Activated T-helper 1 cell treated with anti-CD3 and anti-CD28 coated beads, Interleukin-12 subunit alpha, Interleukin-12 subunit beta, Interleukin-2, Interleukin-4 antibody, amounts not matched to agents 30 ng/mL and 10 ng/mL and 1 ng/mL, durations not matched to agents 14 hours and 24 hours and 36 hours (primary cell): Measurements from ENCODE around the gene RAI1. TPM values are rescaled to one million over a fixed set of nuclear protein-coding genes. Genes with fewer than 3 reads are reported as not detected.
"Not testable (repeated sequence)": the region's sequence is repeated elsewhere in the genome, so short reads cannot be mapped to it uniquely, and the experiment has no call there.

Source experiments
- DNase-seq: peaks from one replicate; pipeline ENCODE4 v3.0.0; 2021; ENCODE audit warnings: low spot score
- H3K27ac Mint-ChIP-seq: one replicate; pipeline ENCODE4 v1.8.0; 2021; ENCODE audit warnings: mild to moderate bottlenecking, mixed read lengths
- H3K27me3 Mint-ChIP-seq: one replicate; pipeline ENCODE4 v1.8.0; 2022; ENCODE audit warnings: mild to moderate bottlenecking, moderate library complexity, mixed read lengths; ENCODE audit not compliant: insufficient read depth
- H3K36me3 Mint-ChIP-seq: one replicate; pipeline ENCODE4 v1.8.0; 2021; ENCODE audit warnings: low read depth, mixed read lengths
- H3K4me1 Mint-ChIP-seq: one replicate; pipeline ENCODE4 v1.8.0; 2021; ENCODE audit warnings: low read depth, mixed read lengths
- H3K4me3 Mint-ChIP-seq: one replicate; pipeline ENCODE4 v1.8.0; 2021; ENCODE audit warnings: mild to moderate bottlenecking, moderate library complexity, mixed read lengths
- H3K9me3 Mint-ChIP-seq: one replicate; pipeline ENCODE4 v1.8.0; 2021; ENCODE audit warnings: mixed read lengths
- intact Hi-C: fragments of 100-400 bp; cut with micrococcal nuclease; formaldehyde crosslinking; loops from one replicate; pipeline ENCODE4 v1.15.1; 2024
- total RNA-seq: library from RNA; stranded (reverse); gene quantifications from 2 replicates; pipeline ENCODE4 v1.2.3, GENCODE V29; 2022

RAI1 gene
- total RNA-seq, 1 donor from 2014 or later, result 31.1 TPM

DNA sequence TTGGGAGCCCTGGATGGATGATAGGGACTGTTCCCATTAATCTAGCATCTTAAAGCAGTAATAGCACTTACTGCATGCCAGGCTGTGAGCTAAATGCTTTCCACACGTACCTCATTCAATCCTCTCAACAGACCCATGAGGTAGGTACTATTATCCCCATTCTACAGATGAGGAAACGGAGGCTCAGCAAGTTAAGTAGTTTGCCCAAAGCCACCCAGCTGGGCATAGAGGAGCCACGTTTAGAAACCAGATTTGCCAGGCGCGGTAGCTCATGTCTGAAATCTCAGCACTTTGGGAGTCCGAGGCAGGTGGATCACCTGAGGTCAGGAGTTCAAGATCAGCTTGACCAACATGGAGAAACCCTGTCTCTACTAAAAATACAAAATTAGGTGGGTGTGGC lies 2.0 kb upstream of the RAI1 start:
- intact Hi-C loops, result no loop called here
- H3K4me3 Mint-ChIP-seq, result peak overlapping the region; percentile 39
- no peak for DNase-seq
- H3K36me3 Mint-ChIP-seq, result no peaks in the 10 kb centered on the region
- no peak overlapping the region for H3K27ac Mint-ChIP-seq
- H3K9me3 Mint-ChIP-seq, result no peaks in the 10 kb centered on the region
- peaks cover 11% of the 10 kb centered on the region for H3K27me3 Mint-ChIP-seq
- peaks cover 21% of the 10 kb centered on the region for H3K4me1 Mint-ChIP-seq

DNA sequence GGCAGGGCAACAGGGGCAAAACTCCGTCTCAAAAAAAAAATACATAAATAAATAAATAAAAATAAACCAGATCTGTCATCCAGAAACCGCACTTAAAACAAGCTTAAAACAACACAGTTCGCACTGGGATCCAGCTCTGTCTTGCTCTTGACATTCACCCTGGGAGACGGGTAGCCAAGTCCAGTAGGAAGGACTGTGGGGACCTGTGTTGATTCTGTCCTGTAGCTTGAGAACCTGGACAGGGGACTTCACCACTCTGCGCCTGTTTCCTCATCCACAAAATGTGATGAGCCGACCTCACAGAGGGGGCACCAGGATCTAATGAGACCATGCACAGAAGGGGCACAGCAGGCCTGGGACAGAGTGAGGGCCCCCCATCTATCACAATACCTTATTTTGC lies 1.5 kb upstream of the RAI1 start:
- Mint-ChIP-seq H3K4me1 (peaks cover 23% of the 10 kb centered on the region), H3K27ac (no peak overlapping the region), H3K4me3 (no peak overlapping the region), H3K27me3 (peaks cover 10% of the 10 kb centered on the region), H3K36me3 (no peaks in the 10 kb centered on the region), H3K9me3 (no peaks in the 10 kb centered on the region)
- DNase-seq, result no peak
- intact Hi-C loops, result loop anchor here (2.0 to 5.0 kb wide), 4 partner anchors 43 to 503 kb away; partner anchors contain the start of genes ALKBH5, DRC3 and TOM1L2

DNA sequence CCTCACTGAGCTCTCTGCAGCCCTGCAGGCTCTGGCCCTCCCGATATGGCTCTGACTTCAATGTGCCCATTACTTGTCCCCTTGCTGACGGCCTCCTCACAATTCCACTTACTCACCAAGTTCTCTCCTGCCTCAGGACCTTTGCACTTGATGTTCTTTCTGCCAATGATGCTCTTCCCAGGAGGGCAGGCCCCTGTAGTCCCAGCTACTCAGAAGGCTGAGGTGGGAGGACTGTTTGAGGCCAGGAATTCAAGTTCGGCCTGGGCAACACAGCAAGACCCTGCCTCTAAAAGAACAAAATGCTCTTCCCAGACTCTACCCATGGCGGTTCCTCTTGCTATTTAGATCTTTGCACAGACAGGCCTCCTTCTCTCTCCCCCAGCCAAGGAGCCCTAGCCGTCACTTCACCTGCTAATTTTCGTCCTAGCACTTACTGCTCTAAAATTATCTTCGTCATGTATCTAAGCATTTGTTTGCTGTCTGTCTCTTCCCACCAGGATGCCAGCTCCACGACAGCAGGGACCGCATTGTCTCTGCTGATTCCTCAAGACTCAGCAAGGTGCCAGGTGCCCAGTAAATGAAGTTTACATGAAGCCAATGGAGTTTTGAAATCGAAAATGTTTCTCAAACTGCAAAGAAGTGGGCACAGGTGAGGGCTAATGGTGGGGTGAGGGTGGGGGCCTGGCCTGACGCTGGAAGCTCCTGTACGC lies 626 bp upstream of the RAI1 start:
- peaks cover 2% of the 10 kb centered on the region for H3K36me3 Mint-ChIP-seq
- peaks cover 10% of the 10 kb centered on the region for H3K27me3 Mint-ChIP-seq
- no peak for DNase-seq
- intact Hi-C loops, result loop anchor here (1.0 to 5.0 kb wide), 7 partner anchors 42 to 502 kb away; partner anchors contain the start of genes ALKBH5, DRC3 and TOM1L2
- peak overlapping the region; percentile 6 for H3K27ac Mint-ChIP-seq
- H3K4me1 Mint-ChIP-seq, result peaks cover 25% of the 10 kb centered on the region
- peak overlapping the region; percentile 69 for H3K4me3 Mint-ChIP-seq
- H3K9me3 Mint-ChIP-seq, result no peaks in the 10 kb centered on the region

DNA sequence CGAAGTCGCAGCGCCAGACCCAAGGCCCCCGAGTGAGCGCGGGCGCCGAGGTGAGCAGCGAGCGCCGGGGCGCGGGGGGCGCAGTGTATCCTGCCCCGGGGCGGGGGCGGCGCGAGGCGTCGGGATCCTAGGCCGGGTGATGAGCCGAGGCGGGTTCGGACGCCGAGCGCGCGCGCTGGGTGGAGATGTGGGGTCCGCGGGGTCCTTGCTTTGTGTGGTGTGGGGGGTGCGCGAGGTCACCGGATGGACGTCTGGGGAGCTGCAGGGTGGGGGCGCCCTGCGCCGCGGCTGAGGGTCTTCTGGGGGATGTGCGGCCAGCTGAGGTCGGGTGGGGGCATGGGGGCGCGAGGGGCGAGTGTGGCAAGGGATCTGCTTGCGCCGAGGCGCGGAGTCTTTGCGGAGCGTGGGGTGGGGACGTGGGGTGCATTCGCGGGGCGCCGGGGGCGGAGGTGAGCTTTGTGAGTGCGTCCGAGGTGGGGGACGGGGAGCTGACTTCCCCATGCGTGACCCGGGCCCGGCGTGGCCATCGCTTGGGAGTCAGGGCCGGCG lies 560 bp downstream of the RAI1 start:
- H3K27me3 Mint-ChIP-seq, result peaks cover 10% of the 10 kb centered on the region
- DNase-seq, result peak; percentile 20
- peaks cover 6% of the 10 kb centered on the region for H3K36me3 Mint-ChIP-seq
- peak overlapping the region; percentile 89 for H3K4me3 Mint-ChIP-seq
- no peaks in the 10 kb centered on the region for H3K9me3 Mint-ChIP-seq
- H3K4me1 Mint-ChIP-seq, result peaks cover 17% of the 10 kb centered on the region
- H3K27ac Mint-ChIP-seq, result peak overlapping the region; percentile 84
- intact Hi-C loops, result loop anchor here (1.0 to 5.0 kb wide), 10 partner anchors 12 to 500 kb away; partner anchors contain the start of genes ALKBH5, DRC3 and TOM1L2

DNA sequence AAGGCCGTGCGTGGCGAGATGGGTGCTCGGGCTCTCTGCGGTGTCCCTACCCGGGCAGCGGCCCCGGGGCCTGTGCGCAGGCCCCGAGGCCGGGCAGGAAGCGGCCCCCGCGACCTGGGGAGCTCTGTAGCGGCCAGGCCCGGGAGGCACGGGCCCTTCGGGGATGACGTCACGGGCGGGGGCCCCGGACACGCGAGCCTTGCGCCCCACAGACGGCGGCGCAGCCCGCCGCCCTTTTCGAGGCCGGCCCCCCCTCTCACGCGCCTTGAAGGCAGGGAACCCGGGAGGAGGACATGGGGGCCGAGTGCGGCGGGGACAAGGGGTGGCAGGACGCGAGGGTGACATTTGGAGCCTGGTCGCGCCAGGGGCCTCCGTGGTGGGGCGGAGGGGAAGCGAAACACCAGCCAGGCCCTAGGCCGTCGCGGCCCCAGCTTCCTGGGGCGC lies 1.1 kb downstream of the RAI1 start:
- Mint-ChIP-seq H3K4me1 (peaks cover 14% of the 10 kb centered on the region), H3K4me3 (peak overlapping the region; percentile 89), H3K36me3 (peaks cover 7% of the 10 kb centered on the region), H3K27me3 (peaks cover 10% of the 10 kb centered on the region), H3K27ac (peak overlapping the region; percentile 84), H3K9me3 (no peaks in the 10 kb centered on the region)
- intact Hi-C loops, result loop anchor here (1.0 to 5.0 kb wide), 6 partner anchors 12 to 500 kb away; partner anchors contain the start of genes ALKBH5, DRC3 and TOM1L2
- DNase-seq, result peak; percentile 51

DNA sequence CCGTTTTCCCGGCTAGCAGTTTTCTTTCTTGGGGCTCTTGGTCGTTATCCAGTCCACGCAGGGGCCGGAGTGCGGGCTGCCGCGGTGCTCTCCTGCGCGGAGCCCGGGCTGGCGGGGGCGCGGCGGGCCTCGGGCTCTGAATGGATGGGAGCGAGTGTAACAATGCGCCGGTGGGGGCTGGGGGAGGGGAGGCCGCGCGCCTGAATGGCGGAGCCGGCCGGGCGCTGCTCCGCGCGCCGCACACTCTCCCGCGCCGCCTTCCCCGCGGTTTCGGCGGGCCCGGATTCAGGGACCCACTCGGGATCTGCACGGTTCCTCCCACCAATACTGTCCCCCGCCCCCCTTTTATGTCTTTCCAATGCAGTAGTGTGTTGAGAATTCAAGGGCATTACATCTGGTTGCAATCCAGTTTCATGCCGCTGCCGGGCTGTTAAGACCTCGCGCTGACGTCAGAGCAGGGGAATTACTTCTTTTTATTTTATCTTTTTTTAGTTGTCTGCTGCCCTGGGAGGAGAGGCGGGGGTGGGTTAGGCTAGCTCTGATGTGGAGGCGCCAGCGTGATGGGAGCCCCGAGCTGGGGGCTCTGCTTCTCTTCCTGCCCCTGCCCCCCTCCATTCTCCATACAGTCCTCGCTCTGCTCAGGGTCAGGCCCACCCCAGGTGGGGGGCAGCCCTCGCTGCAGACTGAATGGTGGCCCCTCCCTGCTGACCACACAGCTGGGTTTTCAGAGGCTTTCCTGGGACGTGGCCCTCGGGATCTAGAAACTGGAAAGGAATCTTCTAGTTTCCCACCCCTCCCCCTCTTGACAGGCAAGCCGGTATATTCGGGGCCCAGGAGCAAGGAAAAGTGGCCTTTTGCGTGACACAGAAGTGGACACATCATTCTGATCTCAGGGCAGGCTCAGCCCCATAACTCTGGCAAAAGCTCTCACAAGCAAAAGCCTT lies 1.8 kb downstream of the RAI1 start:
- Mint-ChIP-seq H3K4me3 (peak overlapping the region; percentile 85), H3K36me3 (peaks cover 9% of the 10 kb centered on the region), H3K27ac (peak overlapping the region; percentile 89), H3K27me3 (peaks cover 10% of the 10 kb centered on the region), H3K4me1 (peaks cover 18% of the 10 kb centered on the region), H3K9me3 (no peaks in the 10 kb centered on the region)
- peak; percentile 32 for DNase-seq
- intact Hi-C loops, result loop anchor here (1.0 to 5.0 kb wide), 7 partner anchors 11 to 499 kb away; partner anchors contain the start of genes ALKBH5, DRC3 and TOM1L2

DNA sequence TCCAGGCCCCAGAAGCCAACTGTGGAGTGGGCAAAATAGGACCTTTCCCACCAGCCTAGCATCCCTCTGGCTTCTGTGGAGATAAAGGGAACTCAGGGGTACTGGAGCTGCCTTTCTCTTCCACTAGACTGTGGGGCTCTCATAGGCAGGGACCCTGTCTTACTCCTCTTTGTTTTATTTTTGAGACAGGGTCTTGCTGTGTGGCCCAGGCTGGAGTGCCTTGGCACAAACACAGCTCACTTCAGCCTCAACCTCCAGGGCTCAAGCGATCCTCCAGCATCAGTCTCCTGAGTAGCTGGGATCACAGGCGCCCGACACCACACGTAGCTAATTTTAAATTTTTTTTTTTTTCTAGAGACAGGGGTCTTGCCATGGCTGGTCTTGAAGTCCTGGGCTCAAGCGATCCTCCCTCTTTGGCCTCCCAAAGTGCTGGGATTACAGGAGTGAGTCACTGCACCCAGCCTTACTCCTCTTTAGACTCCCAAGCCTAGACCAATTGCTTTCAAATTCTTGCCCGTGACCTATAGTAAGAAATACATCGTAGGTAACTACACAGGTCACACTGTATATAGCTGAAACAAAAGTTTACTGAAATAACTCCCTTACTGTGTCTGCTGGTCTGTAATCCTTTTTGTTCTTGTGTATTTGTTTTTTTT lies 2.6 kb downstream of the RAI1 start:
- H3K4me1 Mint-ChIP-seq, result peaks cover 18% of the 10 kb centered on the region
- H3K4me3 Mint-ChIP-seq, result peak overlapping the region; percentile 85
- peak overlapping the region; percentile 89 for H3K27ac Mint-ChIP-seq
- H3K27me3 Mint-ChIP-seq, result peaks cover 8% of the 10 kb centered on the region
- peaks cover 9% of the 10 kb centered on the region for H3K36me3 Mint-ChIP-seq
- no peak for DNase-seq
- intact Hi-C loops, result loop anchor here (1.0 to 5.0 kb wide), 4 partner anchors 38 to 498 kb away; partner anchors contain the start of genes ALKBH5, DRC3 and TOM1L2
- H3K9me3 Mint-ChIP-seq, result no peaks in the 10 kb centered on the region

DNA sequence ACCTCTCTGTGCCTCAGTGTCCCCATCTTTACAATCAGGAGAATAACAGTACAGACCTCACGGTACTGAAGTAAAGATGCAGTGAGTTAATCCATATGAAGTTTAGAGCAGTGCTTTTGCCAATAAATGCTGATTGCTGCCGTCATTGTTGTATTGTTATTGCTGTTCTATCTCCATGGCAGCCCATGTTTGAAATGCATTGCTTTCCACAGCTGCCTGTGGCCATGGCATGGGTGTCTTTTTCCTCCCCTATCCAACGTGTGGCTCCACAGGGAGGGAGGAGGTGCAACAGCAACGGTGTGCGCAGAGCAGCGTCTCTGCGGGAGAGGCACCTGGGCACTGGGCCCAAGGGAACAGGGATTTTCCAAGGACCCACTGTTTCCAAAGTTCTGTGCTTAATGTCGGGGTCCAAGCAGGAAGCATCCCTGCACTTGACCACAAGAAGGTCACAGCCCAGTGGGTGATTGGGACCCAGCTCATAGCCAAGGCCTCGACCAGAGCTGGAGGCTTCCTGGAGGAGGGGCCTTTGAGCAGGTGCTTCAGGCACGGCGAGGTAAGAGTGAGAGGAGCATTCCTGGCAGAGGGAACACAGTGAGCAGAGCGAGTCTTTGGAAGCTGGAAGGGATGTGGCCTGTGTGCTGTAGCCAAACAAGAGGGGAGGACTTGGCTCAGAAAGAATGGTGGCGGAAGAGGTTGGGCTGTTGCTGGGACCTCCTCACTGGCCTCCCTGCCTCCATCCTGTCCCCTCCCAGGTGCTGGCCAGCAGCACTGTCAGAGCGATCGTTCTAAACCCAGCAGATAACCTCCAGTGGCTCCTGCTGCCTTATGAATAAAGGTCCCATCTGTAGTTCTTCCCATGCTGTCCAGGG lies 3.9 kb downstream of the RAI1 start:
- no peaks in the 10 kb centered on the region for H3K9me3 Mint-ChIP-seq
- H3K4me1 Mint-ChIP-seq, result peaks cover 18% of the 10 kb centered on the region
- no peaks in the 10 kb centered on the region for H3K27me3 Mint-ChIP-seq
- peak overlapping the region; percentile 58 for H3K4me3 Mint-ChIP-seq
- peaks cover 9% of the 10 kb centered on the region for H3K36me3 Mint-ChIP-seq
- intact Hi-C loops, result loop anchor here (5.0 kb wide), 3 partner anchors 37 to 497 kb away; partner anchors contain the start of genes ALKBH5, DRC3 and TOM1L2
- peak overlapping the region; percentile 14 for H3K27ac Mint-ChIP-seq
- no peak for DNase-seq

DNA sequence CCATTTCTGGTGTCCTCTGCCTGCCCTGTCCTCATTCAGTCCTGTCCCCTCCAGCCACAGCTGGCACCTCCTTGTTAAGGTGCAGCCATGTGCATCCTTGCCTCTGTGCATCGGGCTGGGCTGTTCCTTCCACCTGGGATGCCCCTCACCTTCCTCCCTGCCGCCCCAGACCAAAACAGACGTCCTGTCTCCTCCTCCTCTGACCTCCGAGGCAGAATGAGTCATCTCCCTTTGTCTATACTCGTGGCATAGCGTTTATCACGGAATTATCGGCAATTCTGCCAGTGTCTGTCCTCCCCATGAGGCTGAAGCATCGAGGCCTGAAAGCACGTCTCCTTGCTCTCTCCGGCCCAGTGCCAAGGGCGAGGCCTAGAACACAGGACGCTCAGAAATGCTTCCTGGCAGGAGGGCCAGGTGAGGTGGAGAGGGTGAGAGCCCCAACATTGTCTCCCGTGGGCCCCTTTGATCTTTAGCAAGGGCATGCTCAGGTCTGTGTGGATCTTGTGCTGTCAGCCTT lies 4.6 kb downstream of the RAI1 start:
- H3K4me3 Mint-ChIP-seq, result peak overlapping the region; percentile 58
- intact Hi-C loops, result no loop called here
- H3K4me1 Mint-ChIP-seq, result peaks cover 24% of the 10 kb centered on the region
- peak overlapping the region; percentile 14 for H3K27ac Mint-ChIP-seq
- DNase-seq, result no peak
- H3K9me3 Mint-ChIP-seq, result no peaks in the 10 kb centered on the region
- H3K27me3 Mint-ChIP-seq, result no peaks in the 10 kb centered on the region
- peaks cover 9% of the 10 kb centered on the region for H3K36me3 Mint-ChIP-seq

DNA sequence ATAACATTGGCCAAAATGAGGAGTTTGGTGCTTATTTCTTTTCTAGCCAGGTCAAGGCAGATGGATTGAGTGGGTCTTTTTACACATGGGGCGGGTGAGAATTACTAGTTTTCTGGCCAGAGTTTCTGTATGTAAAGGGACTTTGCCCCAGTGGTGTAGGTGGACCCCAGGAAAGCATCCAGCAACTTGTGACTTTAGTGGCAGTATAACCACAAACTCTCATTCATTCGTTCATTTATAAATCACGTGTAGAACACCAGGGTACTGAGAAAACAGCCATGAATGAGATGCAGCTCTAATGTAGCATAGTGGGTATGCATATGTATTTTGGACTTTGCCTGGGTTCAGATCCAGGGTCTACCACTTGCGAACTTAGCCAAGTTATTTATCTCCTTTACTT lies 8.1 kb downstream of the RAI1 start:
- no peak for DNase-seq
- intact Hi-C loops, result no loop called here
- peaks cover 9% of the 10 kb centered on the region for H3K36me3 Mint-ChIP-seq
- H3K4me1 Mint-ChIP-seq, result peaks cover 54% of the 10 kb centered on the region
- no peak overlapping the region for H3K4me3 Mint-ChIP-seq
- H3K27ac Mint-ChIP-seq, result no peak overlapping the region
- no peaks in the 10 kb centered on the region for H3K9me3 Mint-ChIP-seq
- H3K27me3 Mint-ChIP-seq, result no peaks in the 10 kb centered on the region

DNA sequence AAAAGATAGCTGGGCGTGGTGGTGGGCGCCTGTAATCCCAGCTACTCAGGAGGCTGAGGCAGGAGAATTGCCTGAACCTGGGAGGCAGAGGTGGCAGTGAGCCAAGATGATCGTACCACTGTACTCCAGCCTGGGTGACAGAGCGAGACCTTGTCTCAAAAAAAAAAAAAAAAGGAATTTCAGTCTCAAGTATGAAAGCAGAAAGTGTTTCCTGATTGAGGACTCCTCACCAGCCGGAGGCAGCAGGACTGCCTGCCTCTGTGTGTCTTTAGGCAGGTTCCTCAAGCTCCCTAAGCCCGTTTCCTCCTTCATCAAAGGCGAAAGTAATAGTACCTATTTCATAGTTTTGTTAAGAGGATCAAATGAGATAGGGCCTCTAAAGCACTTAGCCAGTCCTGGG lies 9.0 kb downstream of the RAI1 start:
- intact Hi-C loops, result loop anchor here (5.0 kb wide), 1 partner anchor 397 kb away; the partner anchor contains the start of gene DRG2
- H3K9me3 Mint-ChIP-seq, H3K27me3 Mint-ChIP-seq, H3K27ac Mint-ChIP-seq, H3K36me3 Mint-ChIP-seq, H3K4me3 Mint-ChIP-seq, DNase-seq: not testable (repeated sequence)
- peaks cover 55% of the 10 kb centered on the region for H3K4me1 Mint-ChIP-seq
